ENCODE results near the gene TH. TPM values are rescaled to one million over a fixed set of nuclear protein-coding genes. Genes with fewer than 3 reads are reported as not detected.

The TH gene
- total and polyA plus RNA-seq, 2 donors = 0.14 to 0.46 TPM

- H3K27ac ChIP-seq (ENCODE audit: low read depth in 1 of 2, low read length in 1 of 2) = no peak overlapping the region
- H3K9me3 ChIP-seq (ENCODE audit: control insufficient read depth in 2 of 2, insufficient read depth in 1 of 2, low read length in 1 of 2) = no peaks in the 10 kb centered on the region
- WGBS = 55% methylated on average over 24 of the region's 24 CpGs
- no peaks in the 10 kb centered on the region for H3K4me1 ChIP-seq (ENCODE audit: control insufficient read depth in 2 of 2, insufficient read depth in 2 of 2, low read length in 2 of 2)
- no peaks in the 10 kb centered on the region for H3K36me3 ChIP-seq (ENCODE audit: control insufficient read depth in 2 of 2, insufficient read depth in 2 of 2, low read length in 1 of 2)
- no peak overlapping the region for H3K4me3 ChIP-seq (ENCODE audit: low read length in 2 of 2)
- H3K27me3 ChIP-seq (ENCODE audit: control insufficient read depth in 2 of 2, insufficient read depth in 1 of 2, low read length in 1 of 2) = peaks cover 31 to 67% of the 10 kb centered on the region in 2 donors
- DNase-seq (ENCODE audit: low read depth in 6 of 9, low spot score in 9 of 9) = no peak
These were observed 38.8 kb downstream of the TH start for GRCh38 chr11:2132874-2133240.

DNA sequence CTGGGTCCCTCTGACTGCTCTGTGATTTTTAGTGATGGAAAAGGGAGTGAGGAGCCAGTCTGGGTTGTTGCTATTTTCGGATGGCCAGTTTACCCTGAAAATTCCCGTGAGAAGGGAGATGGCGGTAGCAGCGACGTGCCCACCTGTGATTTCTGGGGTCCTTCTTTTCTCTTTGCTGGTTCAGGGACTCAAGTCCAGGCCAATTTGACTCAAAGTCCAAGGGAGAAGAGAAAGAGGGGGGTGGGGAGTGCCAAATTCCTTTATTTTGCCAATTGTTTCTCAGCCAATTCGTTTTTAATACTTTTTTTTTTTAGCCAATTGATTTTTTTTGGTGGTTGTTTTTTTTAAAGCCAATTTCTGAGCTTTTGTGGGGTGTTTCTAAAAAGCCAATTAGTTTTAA is 39.4 kb downstream of the TH start:
- no peaks in the 10 kb centered on the region for H3K4me1 ChIP-seq (ENCODE audit: control insufficient read depth in 2 of 2, insufficient read depth in 2 of 2, low read length in 2 of 2)
- no peak for DNase-seq (ENCODE audit: low read depth in 6 of 9, low spot score in 9 of 9)
- no peak overlapping the region for H3K4me3 ChIP-seq (ENCODE audit: low read length in 2 of 2)
- H3K27ac ChIP-seq (ENCODE audit: low read depth in 1 of 2, low read length in 1 of 2) = no peak overlapping the region
- H3K9me3 ChIP-seq (ENCODE audit: control insufficient read depth in 2 of 2, insufficient read depth in 1 of 2, low read length in 1 of 2) = no peaks in the 10 kb centered on the region
- peaks cover 24 to 61% of the 10 kb centered on the region in 2 donors for H3K27me3 ChIP-seq (ENCODE audit: control insufficient read depth in 2 of 2, insufficient read depth in 1 of 2, low read length in 1 of 2)
- WGBS = 82% methylated on average over 6 of the region's 6 CpGs
- no peaks in the 10 kb centered on the region for H3K36me3 ChIP-seq (ENCODE audit: control insufficient read depth in 2 of 2, insufficient read depth in 2 of 2, low read length in 1 of 2)

- H3K27me3 ChIP-seq (ENCODE audit: control insufficient read depth in 2 of 2, insufficient read depth in 1 of 2, low read length in 1 of 2) = peaks cover 18 to 55% of the 10 kb centered on the region in 2 donors
- H3K36me3 ChIP-seq (ENCODE audit: control insufficient read depth in 2 of 2, insufficient read depth in 2 of 2, low read length in 1 of 2) = no peaks in the 10 kb centered on the region
- WGBS = 94% methylated on average over 28 of the region's 28 CpGs
- H3K4me3 ChIP-seq (ENCODE audit: low read length in 2 of 2) = no peak overlapping the region
- no peak overlapping the region for H3K27ac ChIP-seq (ENCODE audit: low read depth in 1 of 2, low read length in 1 of 2)
- H3K4me1 ChIP-seq (ENCODE audit: control insufficient read depth in 2 of 2, insufficient read depth in 2 of 2, low read length in 2 of 2) = no peaks in the 10 kb centered on the region
- no peak for DNase-seq (ENCODE audit: low read depth in 6 of 9, low spot score in 9 of 9)
- H3K9me3 ChIP-seq (ENCODE audit: control insufficient read depth in 2 of 2, insufficient read depth in 1 of 2, low read length in 1 of 2) = no peaks in the 10 kb centered on the region
These were observed 40.0 kb downstream of the TH start for GRCh38 chr11:2131371-2132236.

GRCh38 chr11:2130881-2131352 is 40.7 kb downstream of the TH start:
- no peak overlapping the region for H3K4me3 ChIP-seq (ENCODE audit: low read length in 2 of 2)
- no peak for DNase-seq (ENCODE audit: low read depth in 6 of 9, low spot score in 9 of 9)
- no peaks in the 10 kb centered on the region for H3K4me1 ChIP-seq (ENCODE audit: control insufficient read depth in 2 of 2, insufficient read depth in 2 of 2, low read length in 2 of 2)
- 93% methylated on average over 18 of the region's 18 CpGs for WGBS
- H3K27me3 ChIP-seq (ENCODE audit: control insufficient read depth in 2 of 2, insufficient read depth in 1 of 2, low read length in 1 of 2) = peaks cover 11 to 48% of the 10 kb centered on the region in 2 donors
- no peak overlapping the region for H3K27ac ChIP-seq (ENCODE audit: low read depth in 1 of 2, low read length in 1 of 2)
- no peaks in the 10 kb centered on the region for H3K9me3 ChIP-seq (ENCODE audit: control insufficient read depth in 2 of 2, insufficient read depth in 1 of 2, low read length in 1 of 2)
- H3K36me3 ChIP-seq (ENCODE audit: control insufficient read depth in 2 of 2, insufficient read depth in 2 of 2, low read length in 1 of 2) = no peaks in the 10 kb centered on the region

DNA sequence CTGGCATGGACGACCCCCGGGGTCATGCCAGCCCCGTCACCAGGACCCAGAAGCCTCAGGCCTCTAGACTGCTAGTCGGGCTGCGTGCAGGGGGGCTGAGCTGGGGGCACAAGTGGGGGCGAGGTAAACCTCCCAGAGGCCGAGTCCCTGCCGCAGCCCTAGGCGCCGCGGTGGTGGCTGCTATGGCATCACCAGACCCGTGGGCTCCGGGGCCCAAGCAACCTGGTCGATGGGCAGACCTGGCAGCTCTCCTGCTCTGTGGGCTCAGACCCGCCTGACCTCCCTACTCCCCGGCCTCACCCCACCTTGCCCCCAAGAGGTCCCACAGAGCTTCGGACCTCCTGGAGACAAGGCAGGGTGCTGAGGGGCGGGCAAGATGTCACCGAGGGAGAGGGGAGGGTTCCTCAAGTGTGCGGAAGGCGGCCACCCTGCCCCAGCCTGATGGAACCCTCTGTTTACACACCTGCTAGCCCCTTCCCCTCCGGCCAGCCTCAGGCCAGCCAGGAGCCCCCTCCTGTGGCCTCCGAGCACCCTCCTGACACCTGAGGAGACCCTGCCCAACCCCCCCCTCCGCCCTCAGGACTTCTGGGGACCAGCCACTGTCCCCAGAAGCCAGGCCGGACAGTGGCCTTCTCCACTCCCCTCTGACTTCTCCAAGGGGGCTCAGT is 41.8 kb downstream of the TH start:
- H3K9me3 ChIP-seq (ENCODE audit: control insufficient read depth in 2 of 2, insufficient read depth in 1 of 2, low read length in 1 of 2) = no peaks in the 10 kb centered on the region
- WGBS = 95% methylated on average over 25 of the region's 25 CpGs
- H3K27ac ChIP-seq (ENCODE audit: low read depth in 1 of 2, low read length in 1 of 2) = no peak overlapping the region
- H3K27me3 ChIP-seq (ENCODE audit: control insufficient read depth in 2 of 2, insufficient read depth in 1 of 2, low read length in 1 of 2) = peaks cover 5 to 37% of the 10 kb centered on the region in 2 donors
- H3K4me3 ChIP-seq (ENCODE audit: low read length in 2 of 2) = no peak overlapping the region
- H3K36me3 ChIP-seq (ENCODE audit: control insufficient read depth in 2 of 2, insufficient read depth in 2 of 2, low read length in 1 of 2) = no peaks in the 10 kb centered on the region
- no peaks in the 10 kb centered on the region for H3K4me1 ChIP-seq (ENCODE audit: control insufficient read depth in 2 of 2, insufficient read depth in 2 of 2, low read length in 2 of 2)
- DNase-seq (ENCODE audit: low read depth in 6 of 9, low spot score in 9 of 9) = no peak

- Histone ChIP-seq H3K27ac (ENCODE audit: low read depth in 1 of 2, low read length in 1 of 2) (no peak overlapping the region), H3K4me1 (ENCODE audit: control insufficient read depth in 2 of 2, insufficient read depth in 2 of 2, low read length in 2 of 2) (no peaks in the 10 kb centered on the region), H3K9me3 (ENCODE audit: control insufficient read depth in 2 of 2, insufficient read depth in 1 of 2, low read length in 1 of 2) (no peaks in the 10 kb centered on the region), H3K36me3 (ENCODE audit: control insufficient read depth in 2 of 2, insufficient read depth in 2 of 2, low read length in 1 of 2) (no peaks in the 10 kb centered on the region), H3K27me3 (ENCODE audit: control insufficient read depth in 2 of 2, insufficient read depth in 1 of 2, low read length in 1 of 2) (peaks cover 2 to 32% of the 10 kb centered on the region in 2 donors), H3K4me3 (ENCODE audit: low read length in 2 of 2) (no peak overlapping the region)
- 95% methylated on average over 17 of the region's 17 CpGs for WGBS
- DNase-seq (ENCODE audit: low read depth in 6 of 9, low spot score in 9 of 9) = no peak
These were observed 42.3 kb downstream of the TH start for GRCh38 chr11:2129308-2129698.

DNA sequence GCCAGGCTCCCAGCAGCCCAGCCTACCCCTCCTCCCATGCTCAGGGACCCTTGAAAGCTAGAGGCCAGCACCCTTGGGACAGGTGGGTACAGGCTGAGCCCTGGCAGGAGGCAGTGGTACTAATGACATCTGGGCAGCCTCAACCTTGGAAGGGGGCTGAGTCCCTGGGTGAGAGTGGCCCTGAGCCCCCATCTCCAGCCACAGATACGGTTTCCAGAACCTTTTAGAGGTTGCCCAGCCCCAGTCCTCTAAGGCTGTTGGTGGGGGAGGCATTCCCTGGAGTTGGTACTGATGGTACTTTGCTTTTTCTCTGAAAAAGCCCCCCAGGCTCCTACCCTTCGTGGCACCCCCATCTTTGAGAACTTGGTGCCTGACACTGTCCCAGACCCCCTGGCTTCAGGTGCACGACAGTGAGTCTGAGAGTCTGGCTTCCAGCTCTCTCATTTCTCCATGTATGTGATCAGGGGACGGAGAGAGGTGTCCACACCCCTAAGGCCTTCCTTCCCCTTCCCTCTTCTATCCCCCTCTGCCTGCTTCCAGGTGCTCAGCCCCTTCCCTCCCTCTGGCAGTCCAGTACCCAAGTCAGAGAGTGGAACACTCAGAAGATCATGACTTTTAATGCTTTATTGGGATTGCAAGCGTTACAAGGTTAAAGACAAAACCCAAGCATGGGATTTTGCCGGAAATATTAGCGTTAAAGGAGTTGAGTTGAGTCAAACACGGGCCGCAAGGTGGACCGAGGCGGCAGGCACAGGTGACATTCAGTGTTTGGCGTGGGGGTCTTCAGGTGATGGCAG is 42.9 kb downstream of the TH start:
- H3K36me3 ChIP-seq (ENCODE audit: control insufficient read depth in 2 of 2, insufficient read depth in 2 of 2, low read length in 1 of 2) = no peaks in the 10 kb centered on the region
- no peak overlapping the region for H3K27ac ChIP-seq (ENCODE audit: low read depth in 1 of 2, low read length in 1 of 2)
- 91% methylated on average over 12 of the region's 12 CpGs for WGBS
- DNase-seq (ENCODE audit: low read depth in 6 of 9, low spot score in 9 of 9) = no peak
- H3K4me3 ChIP-seq (ENCODE audit: low read length in 2 of 2) = no peak overlapping the region
- H3K27me3 ChIP-seq (ENCODE audit: control insufficient read depth in 2 of 2, insufficient read depth in 1 of 2, low read length in 1 of 2) = peaks cover 0 to 26% of the 10 kb centered on the region in 2 donors
- H3K4me1 ChIP-seq (ENCODE audit: control insufficient read depth in 2 of 2, insufficient read depth in 2 of 2, low read length in 2 of 2) = no peaks in the 10 kb centered on the region
- H3K9me3 ChIP-seq (ENCODE audit: control insufficient read depth in 2 of 2, insufficient read depth in 1 of 2, low read length in 1 of 2) = no peaks in the 10 kb centered on the region

- Histone ChIP-seq H3K4me3 (ENCODE audit: low read length in 2 of 2) (no peak overlapping the region), H3K9me3 (ENCODE audit: control insufficient read depth in 2 of 2, insufficient read depth in 1 of 2, low read length in 1 of 2) (no peaks in the 10 kb centered on the region), H3K4me1 (ENCODE audit: control insufficient read depth in 2 of 2, insufficient read depth in 2 of 2, low read length in 2 of 2) (no peaks in the 10 kb centered on the region), H3K36me3 (ENCODE audit: control insufficient read depth in 2 of 2, insufficient read depth in 2 of 2, low read length in 1 of 2) (no peaks in the 10 kb centered on the region), H3K27ac (ENCODE audit: low read depth in 1 of 2, low read length in 1 of 2) (no peak overlapping the region), H3K27me3 (ENCODE audit: control insufficient read depth in 2 of 2, insufficient read depth in 1 of 2, low read length in 1 of 2) (peaks cover 0 to 20% of the 10 kb centered on the region in 2 donors)
- no peak for DNase-seq (ENCODE audit: low read depth in 6 of 9, low spot score in 9 of 9)
- 97% methylated on average over 7 of the region's 7 CpGs for WGBS
These were observed 43.5 kb downstream of the TH start for GRCh38 chr11:2128130-2128510.
